Calu3 (cell line): ENCODE results near the gene NSD1. TPM values are rescaled to one million over a fixed set of nuclear protein-coding genes. Genes with fewer than 3 reads are reported as not detected.

Experiments
- BruUV-seq: library from RNA; stranded (reverse); fragments of 400-500 nt; replicated peaks from 2 replicates; lab custom pipeline; 2021; lab: Mats Ljungman, UMichigan
- CTCF ChIA-PET: fragments of 300-600 bp; sonication (Branson Sonifier 250); formaldehyde crosslinking; loops from one replicate; lab custom pipeline; 2022; ENCODE audit warnings: antibody characterized with exemption; lab: Charles Lee
- DNase-seq: peaks from one replicate; pipeline ENCODE4 v3.0.0; 2022
- H3K27ac Mint-ChIP-seq: one replicate; pipeline ENCODE4 v1.8.0; 2022; ENCODE audit warnings: mixed read lengths; ENCODE audit not compliant: unreplicated experiment
- H3K27me3 Mint-ChIP-seq: one replicate; pipeline ENCODE4 v1.8.0; 2022; ENCODE audit warnings: mixed read lengths; ENCODE audit not compliant: unreplicated experiment
- H3K36me3 Mint-ChIP-seq: one replicate; pipeline ENCODE4 v1.8.0; 2022; ENCODE audit warnings: mild to moderate bottlenecking, moderate library complexity, mixed read lengths; ENCODE audit not compliant: insufficient read depth, unreplicated experiment
- H3K4me1 Mint-ChIP-seq: one replicate; pipeline ENCODE4 v1.8.0; 2022; ENCODE audit warnings: mild to moderate bottlenecking, low read depth, mixed read lengths; ENCODE audit not compliant: unreplicated experiment
- H3K4me3 Mint-ChIP-seq: one replicate; pipeline ENCODE4 v1.8.0; 2022; ENCODE audit warnings: mild to moderate bottlenecking, low read depth, moderate library complexity, mixed read lengths; ENCODE audit not compliant: unreplicated experiment
- H3K9me3 Mint-ChIP-seq: one replicate; pipeline ENCODE4 v1.8.0; 2022; ENCODE audit warnings: low read depth, mixed read lengths; ENCODE audit not compliant: unreplicated experiment
- CTCF ChIP-seq: fragments of 200-600 bp; IDR thresholded peaks from one replicate; pipeline ENCODE4 v1.8.0; 2022; ENCODE audit warnings: antibody characterized with exemption; ENCODE audit not compliant: unreplicated experiment
- intact Hi-C: fragments of 100-400 bp; cut with micrococcal nuclease; formaldehyde crosslinking; loops from one replicate; pipeline ENCODE4 v1.10.0; 2022; ENCODE audit not compliant: unreplicated experiment
- total RNA-seq: library from RNA; stranded (reverse); gene quantifications from 2 replicates; pipeline ENCODE4 v1.2.3, GENCODE V29; 2022

Gene NSD1
- total RNA-seq, 1 experiment from 2014 or later: 61.4 TPM

- peaks cover 74% of the 10 kb centered on the region for H3K36me3 Mint-ChIP-seq
- no peak overlapping the region for H3K4me3 Mint-ChIP-seq
- CTCF ChIA-PET: no interaction called here
- no peak for DNase-seq
- no peaks in the 10 kb centered on the region for H3K9me3 Mint-ChIP-seq
- H3K4me1 Mint-ChIP-seq: peaks cover 53% of the 10 kb centered on the region
- intact Hi-C loops: no loop called here
- H3K27me3 Mint-ChIP-seq: no peaks in the 10 kb centered on the region
- no TSS peak for BruUV-seq
- TF ChIP-seq CTCF: no peak
- no peak overlapping the region for H3K27ac Mint-ChIP-seq
These were observed 42.8 kb upstream of the NSD1 start for GRCh38 chr5:177090813-177091212.

GRCh38 chr5:177091232-177091631 is 42.3 kb upstream of the NSD1 start:
- no peaks in the 10 kb centered on the region for H3K27me3 Mint-ChIP-seq
- peaks cover 74% of the 10 kb centered on the region for H3K36me3 Mint-ChIP-seq
- no peak for DNase-seq
- no peaks in the 10 kb centered on the region for H3K9me3 Mint-ChIP-seq
- H3K4me1 Mint-ChIP-seq: peaks cover 49% of the 10 kb centered on the region
- BruUV-seq: no TSS peak
- no peak overlapping the region for H3K27ac Mint-ChIP-seq
- CTCF ChIA-PET: interaction anchor here (0.5 kb wide), 1 partner anchor 126 kb away, joined by 3 read pairs; no protein-coding TSS in a partner anchor
- TF ChIP-seq CTCF: no peak
- no peak overlapping the region for H3K4me3 Mint-ChIP-seq
- intact Hi-C loops: no loop called here

GRCh38 chr5:177092178-177093081 is 41.1 kb upstream of the NSD1 start:
- CTCF ChIA-PET: interaction anchor here (0.6 kb wide), 1 partner anchor 15 kb away, joined by 4 read pairs; no protein-coding TSS in a partner anchor
- intact Hi-C loops: no loop called here
- Mint-ChIP-seq H3K9me3 (no peaks in the 10 kb centered on the region), H3K4me1 (peaks cover 42% of the 10 kb centered on the region), H3K27ac (no peak overlapping the region), H3K27me3 (no peaks in the 10 kb centered on the region), H3K36me3 (peaks cover 69% of the 10 kb centered on the region), H3K4me3 (no peak overlapping the region)
- BruUV-seq: no TSS peak
- no peak for DNase-seq
- TF ChIP-seq CTCF: no peak

- peaks cover 69% of the 10 kb centered on the region for H3K36me3 Mint-ChIP-seq
- BruUV-seq: no TSS peak
These were observed 40.4 kb upstream of the NSD1 start for GRCh38 chr5:177093082-177093712.

More at GRCh38 chr5:177093082-177093712, 40.4 kb upstream of the NSD1 start:
- no peak overlapping the region for H3K4me3 Mint-ChIP-seq
- intact Hi-C loops: no loop called here
- H3K27me3 Mint-ChIP-seq: no peaks in the 10 kb centered on the region
- TF ChIP-seq CTCF: no peak
- H3K27ac Mint-ChIP-seq: no peak overlapping the region
- H3K4me1 Mint-ChIP-seq: peaks cover 35% of the 10 kb centered on the region
- H3K9me3 Mint-ChIP-seq: no peaks in the 10 kb centered on the region
- CTCF ChIA-PET: interaction anchor here (0.6 kb wide), 1 partner anchor 14 kb away, joined by 4 read pairs; no protein-coding TSS in a partner anchor
- no peak for DNase-seq
